RWPE1 (cell line): Measurements from ENCODE around the gene TBCK.

ENCODE experiments used
- CTCF ChIA-PET: fragments of 350-600 bp; sonication (Branson Sonifier 250); formaldehyde crosslinking; extraction: SDS; loops from one replicate; lab custom pipeline; 2021; lab: Yijun Ruan, JAX
- POLR2A ChIA-PET: fragments of 400-600 bp; formaldehyde crosslinking; extraction: SDS; loops from one replicate; lab custom pipeline; 2020; ENCODE audit warnings: antibody characterized with exemption; ENCODE audit not compliant: low non-redundant PET; lab: Yijun Ruan, JAX
- DNase-seq: peaks from one replicate; pipeline ENCODE4 v3.0.0; 2012; ENCODE audit warnings: low spot score
- H3K27ac ChIP-seq: fragments of 450-650 bp; 2 replicates; pipeline ENCODE4 v1.5.1; 2017
- TF ChIP-seq, protein P1 (sequence below): fragments of 450-650 bp; conservative IDR thresholded peaks from 2 replicates; pipeline ENCODE4 v1.5.1; 2017; ENCODE audit warnings: low read depth, mild to moderate bottlenecking

Gene TBCK

DNA sequence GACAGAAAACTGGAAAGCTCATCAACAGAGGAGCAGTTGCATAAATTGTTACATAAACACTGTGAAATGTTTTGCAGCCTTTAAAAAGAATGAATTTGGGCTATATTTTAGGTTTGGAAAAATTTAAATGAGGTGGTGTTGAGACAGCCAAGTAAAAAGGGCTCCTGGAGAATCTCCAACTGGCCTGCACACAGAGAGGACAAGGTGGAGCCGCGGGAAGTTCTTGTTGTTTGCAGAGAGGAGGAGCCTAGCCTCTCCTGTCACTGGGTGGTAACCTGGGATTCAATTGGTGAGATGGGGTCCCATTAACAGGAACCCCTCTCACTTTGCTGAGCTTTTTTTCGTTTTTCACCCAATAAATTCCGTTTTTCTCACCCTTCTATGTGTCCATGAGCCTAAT is 39.2 kb upstream of the TBCK start:
- DNase-seq, result no peak
- POLR2A ChIA-PET, result no interaction called here

DNA sequence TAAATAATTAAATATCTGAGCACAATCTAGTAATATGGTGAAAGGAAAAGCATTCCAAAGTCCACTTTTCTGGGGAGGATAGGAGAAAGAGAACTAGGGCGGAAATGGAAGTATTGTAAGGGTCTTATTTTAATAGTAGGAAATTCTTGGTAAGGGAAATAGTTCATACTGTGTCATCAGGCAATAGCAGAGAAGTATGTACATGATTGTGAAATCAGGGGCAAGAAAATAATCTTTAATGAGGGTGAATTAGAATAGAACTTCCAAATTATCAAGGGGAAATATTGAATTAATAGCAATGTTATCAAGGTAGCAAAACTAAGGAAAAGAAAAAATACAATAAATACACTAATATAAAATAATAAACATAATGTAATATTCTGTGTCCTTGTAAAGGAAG is 37.8 kb upstream of the TBCK start:
- ChIA-PET CTCF (interaction anchor here (0.6 kb wide), 1 partner anchor 985 kb away, joined by 3 read pairs; no protein-coding TSS in a partner anchor), POLR2A (no interaction called here)
- no peak overlapping the region for H3K27ac ChIP-seq
- TF ChIP-seq, protein P1, sequence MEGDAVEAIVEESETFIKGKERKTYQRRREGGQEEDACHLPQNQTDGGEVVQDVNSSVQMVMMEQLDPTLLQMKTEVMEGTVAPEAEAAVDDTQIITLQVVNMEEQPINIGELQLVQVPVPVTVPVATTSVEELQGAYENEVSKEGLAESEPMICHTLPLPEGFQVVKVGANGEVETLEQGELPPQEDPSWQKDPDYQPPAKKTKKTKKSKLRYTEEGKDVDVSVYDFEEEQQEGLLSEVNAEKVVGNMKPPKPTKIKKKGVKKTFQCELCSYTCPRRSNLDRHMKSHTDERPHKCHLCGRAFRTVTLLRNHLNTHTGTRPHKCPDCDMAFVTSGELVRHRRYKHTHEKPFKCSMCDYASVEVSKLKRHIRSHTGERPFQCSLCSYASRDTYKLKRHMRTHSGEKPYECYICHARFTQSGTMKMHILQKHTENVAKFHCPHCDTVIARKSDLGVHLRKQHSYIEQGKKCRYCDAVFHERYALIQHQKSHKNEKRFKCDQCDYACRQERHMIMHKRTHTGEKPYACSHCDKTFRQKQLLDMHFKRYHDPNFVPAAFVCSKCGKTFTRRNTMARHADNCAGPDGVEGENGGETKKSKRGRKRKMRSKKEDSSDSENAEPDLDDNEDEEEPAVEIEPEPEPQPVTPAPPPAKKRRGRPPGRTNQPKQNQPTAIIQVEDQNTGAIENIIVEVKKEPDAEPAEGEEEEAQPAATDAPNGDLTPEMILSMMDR, result no peak
- no peak for DNase-seq

More for the DNA sequence above, 39.2 kb upstream of the TBCK start:
- no peak overlapping the region for H3K27ac ChIP-seq
- CTCF ChIA-PET, result interaction anchor here (0.8 to 1.2 kb wide), 3 partner anchors 11 to 544 kb away, joined by 3 to 5 read pairs (median 4); no protein-coding TSS in a partner anchor
- TF ChIP-seq, protein P1, result no peak

DNA sequence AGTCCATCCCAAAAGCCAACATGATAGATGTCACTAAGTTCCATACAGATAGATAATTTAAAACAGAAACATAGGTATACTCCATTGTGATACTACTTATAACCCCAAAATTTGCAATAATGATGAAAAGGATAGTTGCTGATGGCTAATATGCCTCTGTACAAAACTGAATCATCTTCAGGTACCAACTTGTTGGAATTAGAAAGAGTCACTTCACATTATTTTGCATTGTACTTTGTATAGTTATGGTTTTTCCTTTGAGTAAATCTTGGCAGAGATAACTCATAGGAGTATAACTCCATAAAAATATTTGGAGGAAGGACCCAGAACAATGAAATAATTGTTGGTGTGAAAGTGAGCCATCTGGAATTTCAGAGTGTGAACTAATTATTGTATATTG is 35.0 kb upstream of the TBCK start:
- CTCF ChIA-PET, result interaction anchor here (0.7 kb wide), 1 partner anchor 204 kb away, joined by 3 read pairs; no protein-coding TSS in a partner anchor
- POLR2A ChIA-PET, result no interaction called here
- DNase-seq, result no peak
- H3K27ac ChIP-seq, result no peak overlapping the region
- TF ChIP-seq, protein P1, result no peak

DNA sequence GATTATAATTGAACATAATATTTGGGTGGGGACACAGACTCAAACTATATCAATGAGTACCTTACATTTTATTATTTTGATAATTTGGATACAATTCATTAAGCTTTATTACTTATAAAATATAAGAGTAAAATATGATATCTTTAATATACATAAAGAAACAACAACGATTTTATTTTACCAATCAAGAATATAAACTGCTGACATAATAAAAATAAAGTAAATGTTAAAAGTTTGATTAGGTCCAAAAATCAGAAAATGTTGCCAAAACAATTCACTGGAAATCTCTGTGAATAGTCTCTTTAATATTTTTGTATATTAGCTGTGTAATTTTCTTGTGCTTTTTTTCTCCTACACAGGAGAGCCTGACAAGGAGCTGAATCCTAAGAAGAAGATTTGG is 31.2 kb upstream of the TBCK start:
- no peak overlapping the region for H3K27ac ChIP-seq
- DNase-seq, result no peak
- POLR2A ChIA-PET, result no interaction called here
- CTCF ChIA-PET, result no interaction called here
- TF ChIP-seq, protein P1, result no peak

DNA sequence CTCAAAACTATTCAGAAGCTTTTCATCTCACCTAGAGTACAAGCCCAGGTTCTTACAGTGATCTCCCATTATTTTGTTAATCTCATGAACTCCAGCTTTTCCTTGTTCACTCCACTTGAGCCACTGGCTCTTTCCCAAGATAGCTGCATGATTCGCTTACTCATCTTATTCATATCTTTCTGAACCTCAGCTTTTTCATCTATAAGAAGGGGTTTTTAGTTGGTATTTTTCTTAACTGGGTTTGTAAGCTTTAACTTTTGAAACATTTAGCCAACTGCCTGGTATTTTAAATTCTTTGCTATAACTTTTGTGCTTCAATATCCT is 28.6 kb upstream of the TBCK start:
- DNase-seq, result no peak

DNA sequence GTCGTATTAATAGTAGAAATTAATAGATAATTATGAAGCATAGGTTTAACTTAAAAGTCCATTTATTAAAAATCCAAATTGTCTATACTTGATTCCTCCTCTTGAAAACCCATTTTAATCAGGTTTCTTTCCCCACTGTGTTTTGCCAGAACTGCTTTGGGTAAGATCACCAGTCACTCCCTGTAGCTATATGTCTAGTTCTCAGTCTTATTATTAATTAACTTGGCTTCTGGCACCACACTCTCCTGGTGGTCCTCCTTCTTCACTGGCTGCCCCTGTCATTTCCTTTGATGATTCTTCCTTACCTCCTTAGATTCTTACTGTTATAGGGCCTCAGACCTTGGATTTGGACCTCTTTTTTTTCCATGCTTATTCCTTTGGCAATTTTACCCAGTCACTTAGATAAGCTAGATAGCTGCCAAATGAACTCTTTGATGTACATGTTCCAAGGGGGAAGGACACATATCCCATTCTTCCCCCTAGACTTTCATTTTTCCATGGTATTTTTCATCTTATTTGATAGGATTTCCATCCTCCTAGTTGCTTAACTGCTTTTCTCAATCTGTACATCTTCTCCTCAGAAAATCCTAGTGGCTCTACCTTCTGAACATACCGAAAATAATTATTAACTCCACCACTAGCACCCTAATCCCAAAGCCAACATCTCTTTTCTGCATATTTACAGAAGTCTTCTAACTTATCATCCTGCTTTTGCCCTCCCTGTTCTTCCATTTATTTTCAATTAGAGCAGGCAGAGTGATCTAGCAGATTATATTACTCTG is 28.0 kb upstream of the TBCK start:
- ChIA-PET CTCF (interaction anchor here (0.6 to 1.0 kb wide), 2 partner anchors 11 to 105 kb away, joined by 3 read pairs; no protein-coding TSS in a partner anchor), POLR2A (no interaction called here)
- no peak overlapping the region for H3K27ac ChIP-seq
- DNase-seq, result no peak
- TF ChIP-seq, protein P1, result no peak

More for the DNA sequence above, 28.6 kb upstream of the TBCK start:
- TF ChIP-seq, protein P1, result no peak
- POLR2A ChIA-PET, result interaction anchor here (0.6 kb wide), 1 partner anchor 97 kb away, joined by 3 read pairs; no protein-coding TSS in a partner anchor
- CTCF ChIA-PET, result interaction anchor here (0.6 to 1.0 kb wide), 2 partner anchors 10 to 105 kb away, joined by 3 read pairs; no protein-coding TSS in a partner anchor
- H3K27ac ChIP-seq, result no peak overlapping the region
